Ramos (cell line): Measurements from ENCODE around the gene EFCAB5.
"Not testable (repeated sequence)": the region's sequence is repeated elsewhere in the genome, so short reads cannot be mapped to it uniquely, and the experiment has no call there.

Experiments
- in situ Hi-C: fragments of 300-500 bp; cut with MboI; formaldehyde crosslinking; loops from one replicate; pipeline ENCODE4 v1.14.3; 2022; ENCODE audit warnings: low sequenced_read_pairs; ENCODE audit not compliant: unreplicated experiment

Gene EFCAB5

GRCh38 chr17:29941334-29941733 lies at the start of gene EFCAB5:
Gene EFCAB5, plus strand, starts transcription at chr17:29941634. Its CDS starts 163 bp downstream, at chr17:29941797.
- in situ Hi-C loops, result loop anchor here (25.0 kb wide), 1 partner anchor 304 kb away; no protein-coding TSS in a partner anchor

- in situ Hi-C loops, result no loop called here
These were observed 49.2 kb upstream of the EFCAB5 start for GRCh38 chr17:29892201-29892600.

GRCh38 chr17:29897136-29897535 lies 44.3 kb upstream of the EFCAB5 start:
- in situ Hi-C loops, result not testable (repeated sequence)

GRCh38 chr17:29903471-29903870 lies 38.0 kb upstream of the EFCAB5 start:
- in situ Hi-C loops, result no loop called here

- in situ Hi-C loops, result no loop called here
These were observed 36.2 kb upstream of the EFCAB5 start for GRCh38 chr17:29905086-29905878.

- in situ Hi-C loops, result no loop called here
These were observed 35.6 kb upstream of the EFCAB5 start for GRCh38 chr17:29905879-29906167.

- in situ Hi-C loops, result no loop called here
These were observed 34.5 kb upstream of the EFCAB5 start for GRCh38 chr17:29906969-29907368.

GRCh38 chr17:29909236-29910003 lies 32.0 kb upstream of the EFCAB5 start:
- in situ Hi-C loops, result no loop called here

- in situ Hi-C loops, result no loop called here
These were observed 29.7 kb upstream of the EFCAB5 start for GRCh38 chr17:29911641-29912177.

GRCh38 chr17:29914819-29915537 lies 26.5 kb upstream of the EFCAB5 start:
- in situ Hi-C loops, result no loop called here

- in situ Hi-C loops, result no loop called here
These were observed 23.4 kb upstream of the EFCAB5 start for GRCh38 chr17:29918016-29918415.

GRCh38 chr17:29918922-29919856 lies 22.2 kb upstream of the EFCAB5 start:
- in situ Hi-C loops, result no loop called here

GRCh38 chr17:29924786-29925185 lies 16.6 kb upstream of the EFCAB5 start:
- in situ Hi-C loops, result loop anchor here (5.0 to 25.0 kb wide), 2 partner anchors 117 to 287 kb away; no protein-coding TSS in a partner anchor

- in situ Hi-C loops, result loop anchor here (5.0 to 25.0 kb wide), 2 partner anchors 120 to 290 kb away; no protein-coding TSS in a partner anchor
These were observed 13.9 kb upstream of the EFCAB5 start for GRCh38 chr17:29927546-29927945.

GRCh38 chr17:29929006-29929532 lies 12.4 kb upstream of the EFCAB5 start:
- in situ Hi-C loops, result loop anchor here (5.0 to 25.0 kb wide), 2 partner anchors 122 to 292 kb away; no protein-coding TSS in a partner anchor

GRCh38 chr17:29929533-29930408 lies 11.7 kb upstream of the EFCAB5 start, which contains the start of gene SSH2:
Gene SSH2, minus strand, starts transcription at chr17:29930228. Its CDS starts 228 bp downstream, at chr17:29930000.
- in situ Hi-C loops, result loop anchor here (5.0 to 25.0 kb wide), 2 partner anchors 122 to 292 kb away; no protein-coding TSS in a partner anchor

GRCh38 chr17:29930409-29931010 lies 10.9 kb upstream of the EFCAB5 start:
- in situ Hi-C loops, result loop anchor here (25.0 kb wide), 1 partner anchor 293 kb away; no protein-coding TSS in a partner anchor
